Lower leg skin (tissue), 3 donors: ENCODE data around the gene ARHGAP28.

ENCODE experiments used
- CTCF ChIP-seq, 3 donors: fragments of 450-650 bp; IDR thresholded peaks; one replicate each; pipeline ENCODE4 v1.5.1; 2016; ENCODE audit warnings: antibody characterized with exemption in 3 of 3, mild to moderate bottlenecking in 3 of 3, moderate library complexity in 2 of 3
- POLR2A ChIP-seq, 2 donors: fragments of 450-650 bp; IDR thresholded peaks; one replicate each; pipeline ENCODE4 v1.6.1; 2016 to 2017; ENCODE audit warnings: antibody characterized with exemption in 2 of 2, mild to moderate bottlenecking in 1 of 2, moderate library complexity in 1 of 2

- TF ChIP-seq CTCF (IDR thresholded peaks at IDR 0.05) (no peak), POLR2A (IDR thresholded peaks at IDR 0.05) (no peak)
Observed at GRCh38 chr18:6854811-6855210, 125.3 kb downstream of the ARHGAP28 start.
